ENCODE results near the gene POU6F2.

DNA sequence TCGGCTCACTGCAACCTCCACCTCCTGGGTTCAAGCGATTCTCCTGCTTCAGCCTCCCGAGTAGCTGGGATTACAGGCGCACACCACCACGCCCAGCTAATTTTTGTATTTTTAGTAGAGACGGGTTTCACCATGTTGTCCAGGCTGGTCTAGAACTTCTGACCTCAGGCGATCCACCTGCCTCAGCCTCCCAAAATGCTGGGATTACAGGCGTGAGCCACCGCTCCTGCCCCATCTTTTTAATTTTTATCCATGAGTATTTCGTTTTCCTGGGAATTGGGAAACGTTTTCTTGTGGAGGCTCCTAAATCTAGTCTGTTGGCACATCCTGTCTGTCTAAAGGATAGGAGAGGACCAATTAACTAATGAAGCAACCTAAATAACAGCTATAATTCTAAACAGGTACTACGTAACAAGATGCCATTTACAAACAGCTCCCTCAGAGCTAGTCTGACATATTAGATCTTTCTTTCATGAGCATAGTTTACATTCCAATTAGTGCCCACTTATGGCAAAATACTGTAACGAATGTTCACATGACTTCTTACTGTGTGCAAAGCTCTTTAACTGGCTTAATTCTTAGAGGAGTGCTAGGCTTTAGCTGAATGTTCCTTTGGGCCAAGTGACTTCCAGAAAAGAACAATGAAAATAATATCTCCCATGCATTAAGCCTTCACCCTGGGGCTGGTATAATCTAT lies 437.5 kb downstream of the POU6F2 start:
- TF ChIP-seq, protein P1, sequence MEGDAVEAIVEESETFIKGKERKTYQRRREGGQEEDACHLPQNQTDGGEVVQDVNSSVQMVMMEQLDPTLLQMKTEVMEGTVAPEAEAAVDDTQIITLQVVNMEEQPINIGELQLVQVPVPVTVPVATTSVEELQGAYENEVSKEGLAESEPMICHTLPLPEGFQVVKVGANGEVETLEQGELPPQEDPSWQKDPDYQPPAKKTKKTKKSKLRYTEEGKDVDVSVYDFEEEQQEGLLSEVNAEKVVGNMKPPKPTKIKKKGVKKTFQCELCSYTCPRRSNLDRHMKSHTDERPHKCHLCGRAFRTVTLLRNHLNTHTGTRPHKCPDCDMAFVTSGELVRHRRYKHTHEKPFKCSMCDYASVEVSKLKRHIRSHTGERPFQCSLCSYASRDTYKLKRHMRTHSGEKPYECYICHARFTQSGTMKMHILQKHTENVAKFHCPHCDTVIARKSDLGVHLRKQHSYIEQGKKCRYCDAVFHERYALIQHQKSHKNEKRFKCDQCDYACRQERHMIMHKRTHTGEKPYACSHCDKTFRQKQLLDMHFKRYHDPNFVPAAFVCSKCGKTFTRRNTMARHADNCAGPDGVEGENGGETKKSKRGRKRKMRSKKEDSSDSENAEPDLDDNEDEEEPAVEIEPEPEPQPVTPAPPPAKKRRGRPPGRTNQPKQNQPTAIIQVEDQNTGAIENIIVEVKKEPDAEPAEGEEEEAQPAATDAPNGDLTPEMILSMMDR (conservative IDR thresholded peaks at IDR 0.05; ENCODE audit: low read length), result no peak
- no peak for TF ChIP-seq EZH2phosphoT487 (IDR thresholded peaks at IDR 0.05; ENCODE audit: borderline replicate concordance)

All from Loucy (cell line).